GM23338 (cell line): ENCODE measurements around the gene RBM8A. TPM values are rescaled to one million over a fixed set of nuclear protein-coding genes. Genes with fewer than 3 reads are reported as not detected.
A peak's percentile ranks its signal among the peaks of the same experiment; 100 is the strongest.

Experiments
- ATAC-seq: fragments of 200-7000 bp; cut with Tn5 transposase; 3 replicates; pipeline ENCODE4 v1.9.1; 2020
- DNase-seq: peaks from one replicate; pipeline ENCODE4 v3.0.0-alpha.2; 2015; ENCODE audit warnings: low spot score
- H2AFZ ChIP-seq: fragments of 200-600 bp; sonication (generic); 2 replicates; pipeline ENCODE4 v1.8.0; 2016; ENCODE audit warnings: antibody characterized with exemption, mild to moderate bottlenecking, moderate library complexity
- H3F3A ChIP-seq: fragments of 200-600 bp; sonication (generic); replicated peaks from 2 replicates; pipeline ENCODE4 v1.8.0; 2017; ENCODE audit warnings: antibody characterized with exemption, mixed run types, low read depth
- H3K27ac ChIP-seq: fragments of 200-600 bp; sonication (generic); 2 replicates; pipeline ENCODE4 v1.6.1; 2016; ENCODE audit warnings: low read depth
- H3K27me3 ChIP-seq: fragments of 200-600 bp; sonication (generic); 2 replicates; pipeline ENCODE4 v1.8.0; 2016; ENCODE audit warnings: mild to moderate bottlenecking, mixed run types, moderate library complexity; ENCODE audit not compliant: insufficient read depth
- H3K36me3 ChIP-seq: fragments of 200-600 bp; sonication (generic); 2 replicates; pipeline ENCODE4 v1.8.0; 2016; ENCODE audit warnings: mild to moderate bottlenecking; ENCODE audit not compliant: insufficient read depth
- H3K4me1 ChIP-seq: fragments of 200-600 bp; sonication (generic); 2 replicates; pipeline ENCODE4 v1.8.0; 2016; ENCODE audit warnings: mild to moderate bottlenecking, moderate library complexity; ENCODE audit not compliant: insufficient read depth
- H3K4me2 ChIP-seq: fragments of 200-600 bp; sonication (generic); 2 replicates; pipeline ENCODE4 v1.7.1; 2017; ENCODE audit warnings: mixed run types
- H3K4me3 ChIP-seq: fragments of 200-600 bp; sonication (generic); 2 replicates; pipeline ENCODE4 v1.6.1; 2016; ENCODE audit warnings: mixed run types
- H3K79me2 ChIP-seq: fragments of 200-600 bp; sonication (generic); replicated peaks from 2 replicates; pipeline ENCODE4 v1.8.0; 2017; ENCODE audit warnings: mild to moderate bottlenecking; ENCODE audit not compliant: insufficient read depth
- H3K9me2 ChIP-seq: fragments of 200-600 bp; sonication (generic); 2 replicates; pipeline ENCODE4 v1.8.0; 2017; ENCODE audit not compliant: insufficient read depth
- H4K20me1 ChIP-seq: fragments of 200-600 bp; sonication (generic); replicated peaks from 2 replicates; pipeline ENCODE4 v1.8.0; 2017; ENCODE audit warnings: mild to moderate bottlenecking; ENCODE audit not compliant: insufficient read depth
- H3K27ac Mint-ChIP-seq: 2 replicates; pipeline ENCODE4 v1.8.0; 2020; ENCODE audit warnings: inconsistent platforms, mild to moderate bottlenecking, moderate library complexity, mixed read lengths
- H3K27me3 Mint-ChIP-seq: 3 replicates; pipeline ENCODE4 v1.8.0; 2022; ENCODE audit warnings: low read depth, mild to moderate bottlenecking, moderate library complexity, mixed read lengths, inconsistent platforms; ENCODE audit not compliant: insufficient read depth, poor library complexity
- H3K36me3 Mint-ChIP-seq: 3 replicates; pipeline ENCODE4 v1.8.0; 2021; ENCODE audit warnings: low read depth, mild to moderate bottlenecking, inconsistent platforms, moderate library complexity, mixed read lengths
- H3K4me1 Mint-ChIP-seq: 3 replicates; pipeline ENCODE4 v1.8.0; 2020; ENCODE audit warnings: mild to moderate bottlenecking, inconsistent platforms, mixed read lengths
- H3K4me3 Mint-ChIP-seq: 3 replicates; pipeline ENCODE4 v1.8.0; 2021; ENCODE audit warnings: moderate library complexity, mild to moderate bottlenecking, inconsistent platforms, mixed read lengths
- H3K9me3 Mint-ChIP-seq: 3 replicates; pipeline ENCODE4 v1.8.0; 2020; ENCODE audit warnings: moderate library complexity, mild to moderate bottlenecking, inconsistent platforms, mixed read lengths
- CREB1 ChIP-seq: fragments of 250-450 bp; sonication (Bioruptor Pico); IDR thresholded peaks from 2 replicates; pipeline ENCODE4 v1.5.0; 2020; ENCODE audit warnings: low read depth, mild to moderate bottlenecking, moderate library complexity
- EZH2 ChIP-seq: fragments of 200-600 bp; sonication (generic); IDR thresholded peaks from one replicate; pipeline ENCODE4 v1.8.0; 2017; ENCODE audit warnings: antibody characterized with exemption, mild to moderate bottlenecking, low read depth; ENCODE audit not compliant: unreplicated experiment
- EZH2phosphoT487 ChIP-seq: fragments of 200-600 bp; sonication (generic); IDR thresholded peaks from one replicate; pipeline ENCODE4 v1.8.1; 2018; ENCODE audit warnings: antibody characterized with exemption; ENCODE audit not compliant: unreplicated experiment
- NANOG ChIP-seq: IDR thresholded peaks from 2 replicates; pipeline ENCODE4 v1.6.1; 2016; ENCODE audit warnings: antibody characterized with exemption, borderline replicate concordance
- REST ChIP-seq: IDR thresholded peaks from one replicate; pipeline ENCODE4 v1.6.1; 2018; ENCODE audit warnings: antibody characterized with exemption; ENCODE audit not compliant: unreplicated experiment
- STAT1 ChIP-seq: IDR thresholded peaks from one replicate; pipeline ENCODE4 v1.6.1; 2016; ENCODE audit warnings: antibody characterized with exemption; ENCODE audit not compliant: unreplicated experiment
- ZNF462 ChIP-seq: fragments of 250-450 bp; sonication (Bioruptor Pico); IDR thresholded peaks from 2 replicates; pipeline ENCODE4 v1.5.0; 2020; ENCODE audit warnings: mild to moderate bottlenecking, moderate library complexity
- polyA plus RNA-seq: library from polyadenylated mRNA; unstranded; fragments of >200 nt; fragmentation: Nextera tagmentation; extraction: Ambion mirVana; gene quantifications from 2 replicates; pipeline ENCODE4 v1.2.1, GENCODE V29; 2016
- total RNA-seq: library from RNA; depleted of rRNA; stranded (reverse); fragments of >200 nt; shearing (Covaris generic); gene quantifications from 2 replicates; pipeline ENCODE4 v1.2.3, GENCODE V29; 2014
- TF ChIP-seq, protein P1 (sequence below): IDR thresholded peaks from 2 replicates; pipeline ENCODE4 v1.6.1; 2016; ENCODE audit warnings: antibody characterized with exemption

The RBM8A gene
- total and polyA plus RNA-seq, 2 experiments from 2014 or later, result 170 to 312 TPM

- Mint-ChIP-seq H3K9me3 (no peaks in the 10 kb centered on the region), H3K4me1 (peaks cover 19% of the 10 kb centered on the region; the same call in 2 of the 3 replicates), H3K4me3 (peak overlapping the region; percentile 84), H3K27me3 (peaks cover 18% of the 10 kb centered on the region), H3K27ac (no peak overlapping the region), H3K36me3 (no peaks in the 10 kb centered on the region)
- Histone ChIP-seq H3K79me2 (no peaks in the 10 kb centered on the region), H3K27me3 (peaks cover 29% of the 10 kb centered on the region), H3K4me2 (peak overlapping the region; percentile 91), H2AFZ (peak overlapping the region; percentile 98), H3F3A (no peaks in the 10 kb centered on the region), H3K4me3 (peak overlapping the region; percentile 85), H3K36me3 (no peaks in the 10 kb centered on the region), H3K4me1 (peaks cover 11% of the 10 kb centered on the region; the same call in 1 of the 2 replicates), H3K27ac (no peak overlapping the region), H4K20me1 (no peaks in the 10 kb centered on the region), H3K9me2 (no peaks in the 10 kb centered on the region)
- DNase-seq (peak; percentile 53), ATAC-seq (peak; percentile 8; the same call in 2 of the 3 replicates)
- TF ChIP-seq ZNF462 (CRISPR knock-in tag) (no peak), STAT1 (no peak), EZH2phosphoT487 (no peak)
Measured at GRCh38 chr1:145886816-145887215, 40.5 kb downstream of the RBM8A start.

GRCh38 chr1:145886390-145886789 is 40.9 kb downstream of the RBM8A start:
- H4K20me1 ChIP-seq, result no peaks in the 10 kb centered on the region
- H3K9me3 Mint-ChIP-seq, result no peaks in the 10 kb centered on the region
- H3K9me2 ChIP-seq, result no peaks in the 10 kb centered on the region
- H3K79me2 ChIP-seq, result no peaks in the 10 kb centered on the region
- peaks cover 11% of the 10 kb centered on the region; the same call in 1 of the 2 replicates for H3K4me1 ChIP-seq
- H3K36me3 Mint-ChIP-seq, result no peaks in the 10 kb centered on the region
- H3K36me3 ChIP-seq, result no peaks in the 10 kb centered on the region
- H3K27ac ChIP-seq, result no peak overlapping the region
- TF ChIP-seq EZH2 (no peak), REST (no peak), EZH2phosphoT487 (no peak), NANOG (no peak), CREB1 (CRISPR knock-in tag) (no peak)
- TF ChIP-seq, protein P1, sequence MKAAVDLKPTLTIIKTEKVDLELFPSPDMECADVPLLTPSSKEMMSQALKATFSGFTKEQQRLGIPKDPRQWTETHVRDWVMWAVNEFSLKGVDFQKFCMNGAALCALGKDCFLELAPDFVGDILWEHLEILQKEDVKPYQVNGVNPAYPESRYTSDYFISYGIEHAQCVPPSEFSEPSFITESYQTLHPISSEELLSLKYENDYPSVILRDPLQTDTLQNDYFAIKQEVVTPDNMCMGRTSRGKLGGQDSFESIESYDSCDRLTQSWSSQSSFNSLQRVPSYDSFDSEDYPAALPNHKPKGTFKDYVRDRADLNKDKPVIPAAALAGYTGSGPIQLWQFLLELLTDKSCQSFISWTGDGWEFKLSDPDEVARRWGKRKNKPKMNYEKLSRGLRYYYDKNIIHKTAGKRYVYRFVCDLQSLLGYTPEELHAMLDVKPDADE, result no peak
- DNase-seq, result peak; percentile 23
- H3F3A ChIP-seq, result no peaks in the 10 kb centered on the region
- ATAC-seq, result peak; percentile 15
- peak overlapping the region; percentile 84 for H3K4me3 Mint-ChIP-seq
- H3K27me3 Mint-ChIP-seq, result peaks cover 18% of the 10 kb centered on the region
- H3K4me2 ChIP-seq, result peak overlapping the region; percentile 91
- H3K27me3 ChIP-seq, result peaks cover 29% of the 10 kb centered on the region
- H3K4me1 Mint-ChIP-seq, result peaks cover 19% of the 10 kb centered on the region; the same call in 2 of the 3 replicates
- H2AFZ ChIP-seq, result peak overlapping the region; percentile 98
- H3K27ac Mint-ChIP-seq, result no peak overlapping the region
- peak overlapping the region; percentile 85 for H3K4me3 ChIP-seq
